ENCODE results near the gene SP110. TPM values are rescaled to one million over a fixed set of nuclear protein-coding genes. Genes with fewer than 3 reads are reported as not detected.

Gene SP110
- total and polyA plus RNA-seq, 9 of the 15 experiments (the other 6 are each of a cell fraction or from before 2014, with no cell fraction given) = 3.6 to 11.0 (median 7.1) TPM

GRCh38 chr2:230156782-230157699 lies 62.7 kb downstream of the SP110 start:
- FAIRE-seq = no peak
- no peaks in the 10 kb centered on the region for H3K79me2 ChIP-seq (ENCODE audit: control insufficient read depth, insufficient read depth, low read length)
- no peak overlapping the region for H3K27ac ChIP-seq (ENCODE audit: extremely low read depth, low read depth, low read length)
- H4K20me1 ChIP-seq (replicated peaks; ENCODE audit: control insufficient read depth, insufficient read depth, low read length) = no peaks in the 10 kb centered on the region
- no peak overlapping the region for H3K9ac ChIP-seq (ENCODE audit: insufficient read depth in 1 of 2, low read depth in 2 of 2, low read length in 2 of 2)
- H3K4me1 ChIP-seq (replicated peaks in 1 of 2; ENCODE audit: control insufficient read depth in 2 of 2, insufficient read depth in 2 of 2, low read length in 2 of 2) = no peaks in the 10 kb centered on the region; a peak in 1 of 5 replicates
- no peak for ATAC-seq
- H3K27me3 ChIP-seq (ENCODE audit: control insufficient read depth in 2 of 2, insufficient read depth in 2 of 2, low read length in 2 of 2) = no peaks in the 10 kb centered on the region
- no peak overlapping the region for H3K4me3 ChIP-seq
- ChIA-PET CTCF (ENCODE audit: low intra/inter-chr PET ratio) (interaction anchor here (0.6 kb wide), 1 partner anchor 16 kb away, joined by 3 read pairs; no protein-coding TSS in a partner anchor), POLR2A (no interaction called here)
- in situ Hi-C loops (cut with MboI) = no loop called here
- no peaks in the 10 kb centered on the region for H3K9me3 ChIP-seq (replicated peaks; ENCODE audit: control insufficient read depth, insufficient read depth, low read depth, low read length)
- H3K9me1 ChIP-seq (ENCODE audit: control insufficient read depth, insufficient read depth, low read length) = no peaks in the 10 kb centered on the region
- no peaks in the 10 kb centered on the region for H3K36me3 ChIP-seq (ENCODE audit: control insufficient read depth, insufficient read depth, low read length)
- no peak overlapping the region for H2AFZ ChIP-seq (ENCODE audit: low read depth, low read length)
- intact Hi-C loops (cut with micrococcal nuclease) = no loop called here
- 36% methylated on average over 17 of the region's 25 CpGs for WGBS (ENCODE audit: insufficient coverage, low coverage, missing lambda C conversion rate)
- no peak for DNase-seq (ENCODE audit: extremely low read depth in 1 of 4, low spot score in 3 of 4)
- no peak overlapping the region for H3K4me2 ChIP-seq (ENCODE audit: insufficient read depth, low read length)
- no TSS peak for BruUV-seq (replicated peaks)
- TF ChIP-seq TSHZ1 (CRISPR knock-in tag; IDR thresholded peaks at IDR 0.05) = no peak
- TF ChIP-seq MLLT1 (IDR thresholded peaks at IDR 0.05) = no peak
- no peak for TF ChIP-seq NBN (IDR thresholded peaks at IDR 0.05; ENCODE audit: low read depth)
- no peak for TF ChIP-seq BCOR (IDR thresholded peaks at IDR 0.05)
- no peak for TF ChIP-seq ID3 (CRISPR knock-in tag; IDR thresholded peaks at IDR 0.05)
- no peak for TF ChIP-seq ID3 (tag; IDR thresholded peaks at IDR 0.05)
- no peak for TF ChIP-seq PTBP1 (IDR thresholded peaks at IDR 0.05; ENCODE audit: low read depth, low read length)
- no peak for TF ChIP-seq ELF1 (tag; IDR thresholded peaks at IDR 0.05)
- TF ChIP-seq CCNT2 (IDR thresholded peaks at IDR 0.05; ENCODE audit: borderline replicate concordance, extremely low read depth, insufficient read length, low read depth, low read length) = no peak
- TF ChIP-seq PHTF2 (CRISPR knock-in tag; IDR thresholded peaks at IDR 0.05) = no peak
- TF ChIP-seq UBTF (IDR thresholded peaks at IDR 0.05; ENCODE audit: borderline replicate concordance in 1 of 2, low read depth in 2 of 2, low read length in 2 of 2) = no peak
- no peak for TF ChIP-seq PHB (CRISPR knock-in tag; IDR thresholded peaks at IDR 0.05)

Measured in K562 (cell line).